GM10266 (cell line): ENCODE data around the gene GZMM.

Experiments
- DNase-seq: peaks from one replicate; pipeline ENCODE4 v3.0.0; 2012; ENCODE audit errors: extremely low spot score
- TF ChIP-seq, protein P1 (sequence below): IDR thresholded peaks from 2 replicates; pipeline ENCODE4 v1.5.1; 2012; ENCODE audit warnings: mild to moderate bottlenecking, low read depth; ENCODE audit not compliant: control insufficient read depth, insufficient read depth; ENCODE audit errors: missing control alignments

GZMM gene

DNA sequence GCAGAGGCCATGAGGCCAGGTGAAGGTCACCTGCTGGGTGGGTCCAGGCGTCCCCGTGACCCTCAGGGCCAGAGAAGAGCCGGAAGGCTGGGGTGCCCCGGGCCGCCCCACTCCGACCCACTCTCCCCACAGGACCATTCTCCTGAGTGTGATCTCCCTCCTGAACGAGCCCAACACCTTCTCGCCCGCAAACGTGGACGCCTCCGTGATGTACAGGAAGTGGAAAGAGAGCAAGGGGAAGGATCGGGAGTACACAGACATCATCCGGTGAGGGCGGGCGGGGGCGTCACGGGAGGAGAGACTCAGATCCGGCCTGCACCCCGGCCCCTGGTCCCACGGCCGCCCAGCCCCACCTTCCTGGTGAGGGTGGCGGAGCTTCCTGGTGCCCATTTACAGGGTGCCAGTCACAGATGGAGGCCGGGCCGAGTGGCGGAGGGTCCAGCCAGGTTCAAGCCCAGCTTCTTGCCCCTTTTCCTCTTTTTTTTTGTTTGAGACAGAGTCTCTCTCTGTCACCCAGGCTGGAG, 6.9 kb upstream of the GZMM start:
- DNase-seq = no peak
- TF ChIP-seq, protein P1, sequence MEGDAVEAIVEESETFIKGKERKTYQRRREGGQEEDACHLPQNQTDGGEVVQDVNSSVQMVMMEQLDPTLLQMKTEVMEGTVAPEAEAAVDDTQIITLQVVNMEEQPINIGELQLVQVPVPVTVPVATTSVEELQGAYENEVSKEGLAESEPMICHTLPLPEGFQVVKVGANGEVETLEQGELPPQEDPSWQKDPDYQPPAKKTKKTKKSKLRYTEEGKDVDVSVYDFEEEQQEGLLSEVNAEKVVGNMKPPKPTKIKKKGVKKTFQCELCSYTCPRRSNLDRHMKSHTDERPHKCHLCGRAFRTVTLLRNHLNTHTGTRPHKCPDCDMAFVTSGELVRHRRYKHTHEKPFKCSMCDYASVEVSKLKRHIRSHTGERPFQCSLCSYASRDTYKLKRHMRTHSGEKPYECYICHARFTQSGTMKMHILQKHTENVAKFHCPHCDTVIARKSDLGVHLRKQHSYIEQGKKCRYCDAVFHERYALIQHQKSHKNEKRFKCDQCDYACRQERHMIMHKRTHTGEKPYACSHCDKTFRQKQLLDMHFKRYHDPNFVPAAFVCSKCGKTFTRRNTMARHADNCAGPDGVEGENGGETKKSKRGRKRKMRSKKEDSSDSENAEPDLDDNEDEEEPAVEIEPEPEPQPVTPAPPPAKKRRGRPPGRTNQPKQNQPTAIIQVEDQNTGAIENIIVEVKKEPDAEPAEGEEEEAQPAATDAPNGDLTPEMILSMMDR = no peak

DNA sequence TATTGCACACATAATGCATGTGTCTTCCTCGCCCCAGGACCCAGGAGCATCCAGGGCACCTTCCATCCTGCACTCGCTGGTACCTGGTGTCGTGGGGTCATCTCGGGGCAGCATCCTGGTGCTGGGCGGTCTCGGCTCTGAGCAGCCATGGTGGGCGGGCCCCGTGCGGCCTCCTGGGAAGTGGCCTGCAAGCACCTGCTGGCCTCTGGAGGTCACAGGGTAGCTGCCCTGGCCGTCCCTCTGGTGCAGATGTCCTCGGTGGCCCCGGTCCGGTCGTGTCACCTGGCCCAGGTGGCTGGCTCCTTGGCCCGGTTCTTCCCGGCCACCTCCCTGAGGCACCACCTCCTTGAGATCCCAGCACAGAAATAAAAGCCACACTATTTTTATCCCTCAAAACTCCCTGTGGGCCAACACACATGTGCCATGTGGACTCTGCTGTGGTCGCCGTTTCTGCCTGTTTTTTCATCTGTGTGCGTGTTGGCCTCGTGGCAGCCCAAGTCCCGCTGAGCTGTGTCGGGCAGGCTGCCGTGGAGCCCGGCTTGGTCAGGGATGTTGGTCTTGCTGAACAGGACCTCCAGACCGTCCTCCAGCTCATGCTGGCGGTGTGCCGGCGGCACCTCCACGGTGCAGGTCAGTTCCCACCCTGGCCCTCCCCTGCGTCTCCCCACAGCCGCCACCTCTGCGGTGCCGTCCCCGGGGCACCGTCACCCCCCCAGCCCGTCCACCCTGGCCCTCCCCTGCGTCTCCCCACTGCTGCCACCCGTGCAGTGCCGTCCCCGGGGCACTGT, 5.0 kb upstream of the GZMM start:
- TF ChIP-seq, protein P1 = no peak
- no peak for DNase-seq

DNA sequence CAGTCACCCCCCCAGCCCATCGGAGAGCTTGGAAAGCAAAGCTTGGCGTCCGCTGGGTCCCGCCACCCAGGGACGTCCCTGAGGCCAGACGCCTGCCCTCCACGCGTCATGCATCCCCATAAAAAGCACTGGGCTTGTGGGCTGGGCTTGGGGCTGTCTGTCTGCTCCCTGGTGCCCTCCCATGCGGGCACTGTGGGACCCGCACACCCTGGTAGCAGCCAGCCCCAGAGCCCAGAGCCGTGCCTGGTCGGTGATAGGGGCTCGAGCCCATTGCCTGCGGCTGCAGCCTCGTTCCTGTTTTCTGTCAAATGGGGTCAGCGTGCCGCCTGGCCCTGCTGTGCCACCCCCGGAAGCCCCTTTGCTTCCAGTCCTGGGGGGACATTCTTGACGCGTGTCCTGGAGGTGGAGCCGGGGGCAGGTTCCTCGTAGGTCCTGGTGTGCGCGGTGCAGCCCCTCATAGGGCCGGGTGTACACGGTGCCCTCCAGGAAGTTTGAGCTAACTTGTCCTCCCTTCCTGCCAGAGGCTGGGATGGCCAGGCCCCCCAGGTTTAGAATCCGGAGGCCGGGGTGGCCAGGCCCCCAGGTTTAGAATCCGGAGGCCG, 4.3 kb upstream of the GZMM start:
- TF ChIP-seq, protein P1 = no peak
- no peak for DNase-seq

DNA sequence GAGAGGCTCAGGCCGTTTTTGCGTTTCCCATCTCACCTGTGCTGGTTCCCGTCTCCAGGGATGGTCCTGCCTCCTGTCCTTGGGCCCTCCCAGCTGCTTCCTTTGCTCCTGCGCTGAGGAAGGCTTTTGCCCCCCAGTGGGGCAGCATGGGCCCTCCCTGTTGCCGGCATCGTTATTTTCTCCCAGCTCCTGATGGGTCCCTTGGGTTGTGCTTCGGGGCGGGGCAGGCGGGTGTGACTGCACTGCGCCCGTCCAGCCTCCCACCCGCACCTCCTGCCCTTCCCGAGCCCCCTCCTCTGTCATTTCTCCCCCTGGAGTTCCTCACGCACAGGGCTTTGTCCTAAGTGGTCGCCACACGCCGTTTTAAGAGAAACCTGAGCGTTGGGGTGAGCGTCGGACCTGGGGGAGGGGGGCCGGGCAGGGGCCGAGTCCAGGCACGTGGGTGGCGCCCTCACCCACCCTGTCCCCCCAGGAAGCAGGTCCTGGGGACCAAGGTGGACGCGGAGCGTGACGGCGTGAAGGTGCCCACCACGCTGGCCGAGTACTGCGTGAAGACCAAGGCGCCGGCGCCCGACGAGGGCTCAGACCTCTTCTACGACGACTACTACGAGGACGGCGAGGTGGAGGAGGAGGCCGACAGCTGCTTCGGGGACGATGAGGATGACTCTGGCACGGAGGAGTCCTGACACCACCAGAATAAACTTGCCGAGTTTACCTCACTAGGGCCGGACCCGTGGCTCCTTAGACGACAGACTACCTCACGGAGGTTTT, 2.8 kb upstream of the GZMM start:
- DNase-seq = no peak
- TF ChIP-seq, protein P1 = no peak

DNA sequence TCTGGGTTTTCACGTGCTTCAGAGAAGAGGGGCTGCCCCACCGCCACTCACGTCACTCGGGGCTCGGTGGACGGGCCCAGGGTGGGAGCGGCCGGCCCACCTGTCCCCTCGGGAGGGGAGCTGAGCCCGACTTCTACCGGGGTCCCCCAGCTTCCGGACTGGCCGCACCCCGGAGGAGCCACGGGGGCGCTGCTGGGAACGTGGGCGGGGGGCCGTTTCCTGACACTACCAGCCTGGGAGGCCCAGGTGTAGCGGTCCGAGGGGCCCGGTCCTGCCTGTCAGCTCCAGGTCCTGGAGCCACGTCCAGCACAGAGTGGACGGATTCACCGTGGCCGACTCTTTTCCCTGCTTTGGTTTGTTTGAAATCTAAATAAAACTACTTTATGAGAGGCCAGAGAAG, 2.2 kb upstream of the GZMM start:
- TF ChIP-seq, protein P1 = no peak
- DNase-seq = no peak

DNA sequence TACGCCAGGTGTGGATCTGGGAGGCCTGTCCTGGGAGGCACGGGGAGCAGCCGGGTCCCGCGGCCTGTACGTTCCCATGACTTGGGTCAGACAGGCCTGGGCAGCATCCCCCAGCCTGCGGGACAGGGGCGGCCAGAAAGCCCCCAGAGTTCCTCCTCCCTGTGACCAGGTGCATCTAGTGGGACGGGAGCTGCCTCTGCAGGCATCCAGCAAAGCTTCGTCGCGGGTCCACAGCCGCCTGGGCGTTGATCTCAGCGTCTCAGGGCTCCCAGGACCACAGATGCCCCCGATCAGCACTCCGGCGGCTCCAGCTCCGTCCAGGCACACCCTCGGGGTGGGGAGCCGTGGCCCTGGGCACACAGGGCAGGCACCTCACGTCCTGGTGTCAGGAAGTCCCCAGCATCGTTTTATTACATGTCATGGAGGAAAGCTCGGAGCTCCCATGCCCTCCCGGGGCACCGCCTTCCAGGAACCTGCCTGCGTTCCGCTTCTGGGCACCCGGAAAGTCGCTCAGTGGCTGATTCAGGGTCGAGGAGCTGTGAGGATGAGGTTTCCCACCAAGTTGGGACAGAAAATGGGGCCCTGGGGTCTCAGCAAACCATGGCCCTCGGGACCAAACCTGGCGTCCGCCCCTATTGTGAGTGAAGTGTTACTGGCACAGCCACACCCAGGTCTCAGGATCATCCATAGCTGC, 1.5 kb upstream of the GZMM start:
- DNase-seq = no peak
- TF ChIP-seq, protein P1 = no peak
